HG02642 (cell line): ENCODE data around the gene C13orf46.
"Not testable (repeated sequence)": the region's sequence is repeated elsewhere in the genome, so short reads cannot be mapped to it uniquely, and the experiment has no call there.

ENCODE experiments used
- ATAC-seq: cut with Tn5 transposase; IDR thresholded peaks from one replicate; pipeline ENCODE4 v1.9.1; 2021; ENCODE audit warnings: mild to moderate bottlenecking; ENCODE audit not compliant: unreplicated experiment, poor library complexity

Gene C13orf46

GRCh38 chr13:113995051-113995601 is 21.2 kb upstream of the C13orf46 start:
- ATAC-seq = no peak

GRCh38 chr13:113992276-113993005 is 18.6 kb upstream of the C13orf46 start:
- ATAC-seq = no peak

DNA sequence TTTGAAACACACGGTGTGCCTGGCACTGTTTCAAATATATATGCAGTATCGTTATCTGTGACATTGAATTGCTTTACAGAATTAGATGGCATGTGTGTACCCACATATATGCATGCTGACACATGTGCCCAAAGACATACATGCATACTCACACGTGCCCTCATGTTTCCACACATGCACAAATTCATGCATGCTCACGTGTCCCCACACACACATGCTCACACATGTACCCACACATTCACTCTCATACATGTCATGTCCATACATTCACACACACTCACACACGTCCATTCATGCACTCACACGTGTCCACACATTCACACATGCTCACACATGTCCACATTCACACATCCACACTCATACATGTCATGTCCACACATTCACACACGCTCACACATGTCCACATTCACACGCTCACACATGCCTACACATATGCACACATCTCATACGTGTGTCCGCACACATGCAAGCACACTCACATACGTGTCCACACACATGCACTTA is 17.9 kb upstream of the C13orf46 start:
- no peak for ATAC-seq

DNA sequence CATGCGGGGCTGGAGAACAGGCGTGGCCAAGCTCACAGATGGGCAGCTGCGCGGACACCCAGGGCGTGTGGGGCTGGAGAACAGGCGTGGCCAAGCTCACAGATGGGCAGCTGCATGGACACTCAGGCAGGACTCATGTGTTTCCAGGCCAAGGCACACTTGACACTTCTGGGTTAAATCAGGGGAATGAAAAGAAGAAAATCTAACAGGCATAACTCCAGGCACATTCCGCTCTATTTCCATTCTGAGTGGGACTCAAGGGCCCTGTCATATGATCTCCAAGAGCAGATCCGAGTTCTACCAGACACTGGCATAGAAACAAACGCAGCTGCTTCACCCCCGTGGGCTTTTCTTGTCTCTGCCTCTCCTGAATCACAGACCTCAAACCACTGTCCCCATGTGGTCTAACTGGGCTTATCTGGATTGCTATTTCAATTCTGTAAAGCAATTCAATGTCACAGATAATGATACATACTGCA is 17.4 kb upstream of the C13orf46 start:
- no peak for ATAC-seq

DNA sequence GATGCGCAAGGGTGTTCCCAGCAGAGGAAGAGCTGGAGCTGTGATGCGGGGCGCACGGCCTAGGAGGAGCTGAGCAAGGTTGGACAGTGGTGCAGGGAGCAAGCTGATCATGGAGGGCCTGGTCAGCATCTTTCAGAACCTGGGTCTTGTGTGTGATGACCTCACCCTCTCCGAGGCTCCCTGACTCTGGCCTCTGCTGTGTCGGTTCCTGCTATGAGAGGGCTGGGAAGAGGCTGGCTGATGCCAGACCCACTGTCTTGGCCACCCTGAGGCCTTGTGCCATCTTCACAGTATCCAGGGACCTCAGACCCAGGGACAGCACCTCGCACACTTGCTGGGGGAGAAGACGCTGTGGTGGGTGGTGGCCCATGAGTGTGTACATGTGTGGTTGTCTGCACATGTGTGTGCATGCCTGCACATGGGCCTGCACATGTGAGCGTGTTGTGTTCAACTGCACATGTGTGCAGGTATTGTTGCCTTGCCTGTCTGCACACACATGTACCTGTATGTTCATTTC is 16.5 kb upstream of the C13orf46 start:
- no peak for ATAC-seq

GRCh38 chr13:113989585-113990300 is 15.9 kb upstream of the C13orf46 start:
- no peak for ATAC-seq

DNA sequence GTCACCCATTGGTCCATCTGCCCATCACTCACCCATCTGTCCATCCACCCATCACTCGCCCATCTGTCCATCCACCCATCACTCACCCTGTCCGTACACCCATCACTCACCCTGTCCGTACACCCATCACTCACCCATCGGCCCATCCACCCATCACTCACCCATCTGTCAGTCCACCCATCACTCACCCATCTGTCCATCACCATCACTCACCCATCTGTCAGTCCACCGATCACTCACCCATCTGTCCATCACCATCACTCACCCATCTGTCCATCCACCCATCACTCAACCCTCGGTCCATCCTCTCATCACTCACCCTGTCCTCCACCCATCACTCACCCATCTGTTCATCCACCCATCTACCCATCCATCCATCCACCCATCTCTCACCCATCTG is 15.0 kb upstream of the C13orf46 start:
- not testable (repeated sequence) for ATAC-seq

DNA sequence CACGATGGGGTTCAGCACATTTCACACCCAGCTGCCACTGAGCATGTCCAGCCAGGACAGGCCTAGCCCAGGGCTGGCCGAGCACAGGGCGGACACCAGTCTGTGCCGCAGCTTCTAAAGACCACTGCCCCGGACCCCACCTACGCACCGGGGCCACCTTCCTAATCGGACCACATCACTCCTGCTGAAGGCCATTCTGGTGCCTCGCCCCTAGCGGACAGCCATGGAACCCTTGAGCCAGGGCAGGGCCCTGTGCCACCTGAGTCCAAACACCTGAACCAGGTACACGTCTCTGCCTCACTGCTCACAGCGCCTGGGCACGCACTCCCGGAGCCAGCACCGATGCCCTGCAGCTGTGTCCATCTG is 8.4 kb upstream of the C13orf46 start:
- ATAC-seq = no peak

GRCh38 chr13:113981611-113982295 is 7.9 kb upstream of the C13orf46 start:
- ATAC-seq = no peak

DNA sequence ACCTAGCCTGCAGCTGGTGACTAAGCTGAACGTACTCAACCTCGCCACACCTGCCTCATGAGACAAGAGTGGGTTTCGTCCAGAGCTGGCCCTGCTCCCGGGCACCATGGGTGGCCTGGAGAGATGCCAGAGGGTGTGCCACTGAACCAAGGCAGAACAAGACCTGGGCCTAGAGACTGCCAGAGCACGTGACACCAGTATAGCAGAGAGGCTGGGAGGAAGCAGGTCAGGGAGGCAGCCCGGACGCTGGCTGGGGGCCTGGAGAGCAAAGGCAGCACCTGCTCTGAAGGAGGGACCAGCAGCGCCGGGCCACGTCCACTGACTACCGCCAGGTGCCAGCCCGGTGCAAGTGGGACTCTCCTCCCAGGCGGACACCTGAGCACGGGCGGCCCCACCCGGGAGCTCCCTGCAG is 7.3 kb upstream of the C13orf46 start:
- no peak for ATAC-seq

GRCh38 chr13:113980489-113981064 is 6.7 kb upstream of the C13orf46 start:
- ATAC-seq = no peak

- ATAC-seq = no peak
Measured at GRCh38 chr13:113979791-113980471, 6.1 kb upstream of the C13orf46 start.

GRCh38 chr13:113978741-113979481 is 5.0 kb upstream of the C13orf46 start:
- ATAC-seq = no peak

DNA sequence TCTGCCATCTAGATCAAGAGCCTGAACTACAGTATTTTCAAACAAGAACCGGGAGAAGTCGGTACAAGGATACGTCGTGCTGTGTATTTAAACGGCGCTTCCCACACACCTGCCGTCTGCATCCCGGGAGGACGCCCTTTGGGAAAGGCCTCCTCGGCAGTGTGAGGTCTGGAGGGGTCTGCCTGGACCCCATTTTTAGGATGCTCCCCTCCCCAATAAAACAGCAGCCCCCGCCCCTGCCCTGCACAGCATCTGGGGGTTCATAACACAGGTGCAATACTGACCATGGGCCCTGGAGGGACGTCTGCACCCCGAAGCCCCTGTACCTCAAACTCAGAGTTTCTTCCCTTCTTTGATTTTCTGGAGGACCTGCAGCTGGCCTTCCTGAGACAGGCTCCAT is 4.1 kb upstream of the C13orf46 start:
- ATAC-seq = no peak

GRCh38 chr13:113976711-113977684 is 3.1 kb upstream of the C13orf46 start:
- ATAC-seq = no peak

- ATAC-seq = no peak
Measured at GRCh38 chr13:113975416-113975815, 1.5 kb upstream of the C13orf46 start.

DNA sequence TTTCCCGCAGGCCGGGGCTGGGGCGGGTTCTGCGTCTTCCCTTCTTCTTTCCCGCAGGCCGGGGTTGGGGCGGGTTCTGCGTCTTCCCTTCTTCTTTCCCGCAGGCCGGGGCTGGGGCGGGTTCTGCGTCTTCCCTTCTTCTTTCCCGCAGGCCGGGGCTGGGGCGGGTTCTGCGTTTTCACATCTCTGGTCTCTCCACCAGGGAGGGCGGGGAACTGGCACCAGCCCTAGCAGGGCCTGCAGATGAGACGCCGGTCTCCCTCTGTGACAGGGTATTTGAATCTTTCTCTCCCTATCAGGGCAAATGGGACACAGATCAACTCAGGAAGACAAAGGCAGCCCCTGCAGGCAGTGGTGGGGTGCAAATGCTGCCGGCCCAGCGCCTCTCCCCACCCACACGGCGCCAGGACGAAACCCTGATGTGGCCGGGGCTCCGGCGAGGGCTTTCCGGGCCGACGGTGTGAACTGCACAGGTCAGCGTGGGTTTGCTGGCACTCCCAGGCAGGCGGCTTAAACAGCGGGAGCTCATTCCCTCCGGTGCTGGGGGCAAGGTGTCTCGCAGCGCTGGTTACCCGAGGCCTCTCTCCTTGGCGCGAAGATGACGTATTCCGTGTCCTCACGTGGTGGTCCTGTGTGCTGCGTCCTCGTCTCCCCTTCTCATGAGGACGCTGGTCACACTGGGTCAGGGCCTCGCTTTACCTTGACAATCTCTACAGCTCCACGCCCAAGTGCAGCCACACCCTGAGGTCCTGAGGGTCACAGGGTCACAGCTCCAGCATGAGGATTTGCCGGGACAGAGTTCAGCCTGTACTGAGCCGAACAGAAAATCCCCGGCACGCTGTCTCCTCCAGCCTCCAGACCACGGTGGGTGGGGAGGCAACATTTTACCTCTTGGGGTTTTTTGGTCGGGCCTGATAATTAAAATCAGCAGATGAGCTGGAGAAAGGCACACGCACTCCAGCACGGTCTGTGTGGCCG is 717 bp upstream of the C13orf46 start:
- ATAC-seq = no peak
